GM21786 (cell line): ENCODE data around the gene BBC3.
"Not testable (repeated sequence)": the region's sequence is repeated elsewhere in the genome, so short reads cannot be mapped to it uniquely, and the experiment has no call there.

Experiments used
- ATAC-seq: cut with Tn5 transposase; IDR thresholded peaks from one replicate; pipeline ENCODE4 v1.9.1; 2021; ENCODE audit not compliant: unreplicated experiment

The BBC3 gene

GRCh38 chr19:47230921-47231214 is at the start of gene BBC3:
TSS of gene BBC3 (minus strand) at chr19:47231199. CDS start at chr19:47228431, 2,768 bp downstream.
- no peak for ATAC-seq

- ATAC-seq: no peak
Measured at GRCh38 chr19:47280183-47280797, 49.3 kb upstream of the BBC3 start.

- ATAC-seq: not testable (repeated sequence)
Measured at GRCh38 chr19:47276513-47276912, 45.5 kb upstream of the BBC3 start.

GRCh38 chr19:47275791-47276461 is 44.9 kb upstream of the BBC3 start:
- ATAC-seq: no peak

GRCh38 chr19:47274891-47275761 is 44.1 kb upstream of the BBC3 start:
- no peak for ATAC-seq

GRCh38 chr19:47274071-47274890 is 43.3 kb upstream of the BBC3 start, which contains the start of gene INAFM1:
TSS of gene INAFM1 (plus strand) at chr19:47274885. CDS start at chr19:47274920, 35 bp downstream.
- no peak for ATAC-seq

- peak; percentile 55 for ATAC-seq
Measured at GRCh38 chr19:47273313-47274070, 42.5 kb upstream of the BBC3 start.

- ATAC-seq: no peak
Measured at GRCh38 chr19:47272448-47273312, 41.7 kb upstream of the BBC3 start.

GRCh38 chr19:47271949-47272348 is 41.0 kb upstream of the BBC3 start:
- ATAC-seq: no peak

- ATAC-seq: no peak
Measured at GRCh38 chr19:47270408-47270807, 39.4 kb upstream of the BBC3 start.

- no peak for ATAC-seq
Measured at GRCh38 chr19:47269596-47269995, 38.6 kb upstream of the BBC3 start.

- no peak for ATAC-seq
Measured at GRCh38 chr19:47268028-47268427, 37.0 kb upstream of the BBC3 start.

GRCh38 chr19:47267350-47267759 is 36.4 kb upstream of the BBC3 start:
- ATAC-seq: no peak

- no peak for ATAC-seq
Measured at GRCh38 chr19:47266401-47266941, 35.5 kb upstream of the BBC3 start.

- ATAC-seq: no peak
Measured at GRCh38 chr19:47264629-47265028, 33.6 kb upstream of the BBC3 start.

- ATAC-seq: peak; percentile 70
Measured at GRCh38 chr19:47261946-47262793, 31.2 kb upstream of the BBC3 start.

GRCh38 chr19:47260476-47260875 is 29.5 kb upstream of the BBC3 start:
- ATAC-seq: no peak

- ATAC-seq: no peak
Measured at GRCh38 chr19:47258895-47259555, 28.0 kb upstream of the BBC3 start.
